Upper lobe of left lung (tissue), 4 donors: ENCODE results near the gene AFG1L.

ENCODE experiments used
- EP300 ChIP-seq, 4 donors: sonication (generic); formaldehyde crosslinking; IDR thresholded peaks; one replicate each; pipeline ENCODE4 v1.5.1; 2017; ENCODE audit warnings: antibody characterized with exemption in 4 of 4, control low read depth in 2 of 4
- POLR2A ChIP-seq, 4 donors: fragments of 450-650 bp; IDR thresholded peaks; one replicate each; pipeline ENCODE4 v1.5.1; 2016 to 2017; ENCODE audit warnings: antibody characterized with exemption in 4 of 4, mild to moderate bottlenecking in 2 of 4
- TF ChIP-seq, protein P1 (sequence below), 6 experiments: fragments of 450-650 bp in 4 of 6; fragments of 200-600 bp in 2 of 6; sonication (generic) in 2 of 6; IDR thresholded peaks; one replicate each; pipeline ENCODE4 v1.5.1; 2016 to 2019; ENCODE audit warnings: antibody characterized with exemption in 6 of 6

DNA sequence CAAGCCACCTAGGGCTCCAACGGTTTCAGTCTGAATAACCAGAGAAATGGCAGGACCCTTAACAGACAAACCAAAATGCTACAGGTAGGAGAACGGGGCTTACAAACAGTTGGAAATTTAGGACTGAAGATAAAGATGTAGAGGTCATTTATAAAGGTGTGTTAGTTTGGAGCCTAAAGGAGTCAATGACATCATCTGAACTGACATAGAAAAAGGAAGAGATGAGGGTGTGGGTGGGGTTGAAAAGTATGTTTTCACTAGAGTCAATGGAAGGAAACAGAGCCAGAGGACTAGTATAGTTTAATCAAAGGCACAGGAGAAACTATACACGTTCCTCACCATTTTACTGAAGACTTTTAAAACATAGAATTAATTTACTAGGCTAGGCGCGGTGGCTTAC is 194.8 kb downstream of the AFG1L start:
- TF ChIP-seq POLR2A (IDR thresholded peaks at IDR 0.05) (no peak), EP300 (IDR thresholded peaks at IDR 0.05) (no peak)
- TF ChIP-seq, protein P1, sequence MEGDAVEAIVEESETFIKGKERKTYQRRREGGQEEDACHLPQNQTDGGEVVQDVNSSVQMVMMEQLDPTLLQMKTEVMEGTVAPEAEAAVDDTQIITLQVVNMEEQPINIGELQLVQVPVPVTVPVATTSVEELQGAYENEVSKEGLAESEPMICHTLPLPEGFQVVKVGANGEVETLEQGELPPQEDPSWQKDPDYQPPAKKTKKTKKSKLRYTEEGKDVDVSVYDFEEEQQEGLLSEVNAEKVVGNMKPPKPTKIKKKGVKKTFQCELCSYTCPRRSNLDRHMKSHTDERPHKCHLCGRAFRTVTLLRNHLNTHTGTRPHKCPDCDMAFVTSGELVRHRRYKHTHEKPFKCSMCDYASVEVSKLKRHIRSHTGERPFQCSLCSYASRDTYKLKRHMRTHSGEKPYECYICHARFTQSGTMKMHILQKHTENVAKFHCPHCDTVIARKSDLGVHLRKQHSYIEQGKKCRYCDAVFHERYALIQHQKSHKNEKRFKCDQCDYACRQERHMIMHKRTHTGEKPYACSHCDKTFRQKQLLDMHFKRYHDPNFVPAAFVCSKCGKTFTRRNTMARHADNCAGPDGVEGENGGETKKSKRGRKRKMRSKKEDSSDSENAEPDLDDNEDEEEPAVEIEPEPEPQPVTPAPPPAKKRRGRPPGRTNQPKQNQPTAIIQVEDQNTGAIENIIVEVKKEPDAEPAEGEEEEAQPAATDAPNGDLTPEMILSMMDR (IDR thresholded peaks at IDR 0.05) = no peak
